Measurements from ENCODE around the gene ADAM15. TPM values are rescaled to one million over a fixed set of nuclear protein-coding genes. Genes with fewer than 3 reads are reported as not detected.

Gene ADAM15
- total and polyA plus RNA-seq, 7 donors, result 37.8 to 186 (median 54.9) TPM

DNA sequence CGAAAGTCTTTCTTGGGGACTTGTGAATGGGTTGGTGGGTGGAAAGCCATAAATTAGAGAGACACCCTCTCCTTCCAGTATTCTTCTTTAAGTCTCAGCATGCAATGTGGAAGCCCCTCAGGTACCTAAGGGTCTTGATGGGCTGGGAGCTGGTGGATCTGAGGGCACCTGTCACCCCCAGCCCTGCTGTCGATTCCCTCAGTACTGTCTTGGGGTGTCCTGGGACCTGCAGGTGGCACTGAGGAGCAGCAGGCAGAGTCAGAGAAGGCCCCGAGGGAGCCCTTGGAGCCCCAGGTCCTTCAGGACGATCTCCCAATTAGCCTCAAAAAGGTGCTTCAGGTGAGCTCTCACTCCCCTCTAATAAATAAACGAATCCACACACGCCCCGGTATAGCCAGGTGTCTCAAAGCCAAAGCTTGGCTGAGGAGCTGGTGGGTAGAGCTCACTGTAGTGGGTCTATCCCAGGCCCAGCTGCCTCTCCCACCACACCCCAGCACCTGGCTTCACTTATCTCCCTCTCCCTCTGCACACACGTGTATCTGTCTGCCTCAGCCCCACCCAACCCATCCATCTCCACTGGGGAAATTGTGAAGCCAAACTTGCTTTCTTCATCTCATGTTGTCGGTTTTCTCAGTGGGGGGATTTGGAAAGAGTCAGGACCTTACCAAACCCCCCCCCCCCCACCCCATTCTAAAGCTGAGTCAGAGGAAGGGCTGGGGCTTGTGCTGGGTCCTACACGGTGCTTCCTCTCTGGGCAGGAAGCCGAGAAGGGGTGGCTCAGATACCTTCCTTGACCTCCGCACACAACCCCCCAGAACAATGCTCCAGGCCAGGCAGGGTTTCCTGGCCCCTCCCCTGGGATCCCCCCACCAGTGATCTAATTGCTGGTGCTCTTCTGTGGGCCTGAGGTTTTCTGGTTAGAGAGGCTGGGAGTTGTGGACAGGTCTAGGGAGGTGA is 1.6 kb downstream of the ADAM15 start:
- H3K4me1 ChIP-seq, result peaks cover 0 to 33% (median 22%) of the 10 kb centered on the region in 4 donors
- H3K27ac ChIP-seq, result peak overlapping the region; percentile 92 to 96 (median 92)
- no peaks in the 10 kb centered on the region for H3K9me3 ChIP-seq
- WGBS, 2 donors, result 22 to 34% methylated on average over 12 of the region's 12 CpGs
- TF ChIP-seq EP300 (IDR thresholded peaks at IDR 0.05) (no peak), CTCF (IDR thresholded peaks at IDR 0.05) (peak in 3 of 4 experiments; percentile 17 to 37 (median 18))
- peaks cover 18 to 45% (median 27%) of the 10 kb centered on the region in 4 donors for H3K36me3 ChIP-seq
- H3K27me3 ChIP-seq, result no peaks in the 10 kb centered on the region
- no peak for DNase-seq
- peak overlapping the region; percentile 57 to 85 (median 68) for H3K4me3 ChIP-seq
- intact Hi-C loops (cut with DNase I), result loop anchor here (5.0 to 10.0 kb wide), 2 partner anchors 50 to 498 kb away; partner anchors contain the start of genes UBE2Q1 and ZBTB7B

- intact Hi-C loops (cut with DNase I), result loop anchor here (5.0 to 10.0 kb wide), 2 partner anchors 51 to 499 kb away; partner anchors contain the start of genes UBE2Q1 and ZBTB7B
- no peak overlapping the region for H3K4me3 ChIP-seq
- DNase-seq, result no peak
- TF ChIP-seq POLR2A (IDR thresholded peaks at IDR 0.05) (no peak), POLR2AphosphoS5 (IDR thresholded peaks at IDR 0.05) (no peak), EP300 (IDR thresholded peaks at IDR 0.05) (no peak), CTCF (IDR thresholded peaks at IDR 0.05) (no peak)
- peaks cover 19 to 54% (median 32%) of the 10 kb centered on the region in 4 donors for H3K36me3 ChIP-seq
- peaks cover 0 to 33% (median 22%) of the 10 kb centered on the region in 4 donors for H3K4me1 ChIP-seq
- no peak overlapping the region for H3K27ac ChIP-seq
- no peaks in the 10 kb centered on the region for H3K9me3 ChIP-seq
- no peaks in the 10 kb centered on the region for H3K27me3 ChIP-seq
- WGBS, 2 donors, result 91 to 92% methylated on average over 7 of the region's 7 CpGs
Observed at GRCh38 chr1:155053531-155054105, 2.5 kb downstream of the ADAM15 start.

DNA sequence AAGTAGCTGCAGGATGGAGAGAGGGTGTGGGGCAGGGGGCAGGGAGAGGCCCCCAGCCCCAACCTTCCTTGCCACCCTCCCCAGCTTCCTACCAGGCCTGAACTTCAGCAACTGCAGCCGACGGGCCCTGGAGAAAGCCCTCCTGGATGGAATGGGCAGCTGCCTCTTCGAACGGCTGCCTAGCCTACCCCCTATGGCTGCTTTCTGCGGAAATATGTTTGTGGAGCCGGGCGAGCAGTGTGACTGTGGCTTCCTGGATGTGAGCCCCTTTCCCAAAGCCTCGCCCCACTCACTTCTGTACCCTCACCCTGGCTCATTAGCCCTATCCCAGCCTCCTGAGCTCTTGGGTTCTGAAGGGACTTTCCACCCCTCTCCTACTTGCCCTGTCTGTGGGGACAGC is 6.0 kb downstream of the ADAM15 start:
- intact Hi-C loops (cut with DNase I), result loop anchor here (10.0 kb wide), 1 partner anchor 502 kb away; the partner anchor contains the start of gene UBE2Q1
- peaks cover 0 to 4% (median 0%) of the 10 kb centered on the region in 3 donors for H3K27me3 ChIP-seq
- H3K4me1 ChIP-seq, result peaks cover 3 to 21% (median 12%) of the 10 kb centered on the region in 4 donors
- H3K9me3 ChIP-seq, result no peaks in the 10 kb centered on the region
- no peak for TF ChIP-seq POLR2AphosphoS5 (IDR thresholded peaks at IDR 0.05)
- TF ChIP-seq EP300 (IDR thresholded peaks at IDR 0.05), result no peak
- no peak for TF ChIP-seq CTCF (IDR thresholded peaks at IDR 0.05)
- no peak for TF ChIP-seq POLR2A (IDR thresholded peaks at IDR 0.05)
- no peak overlapping the region for H3K27ac ChIP-seq
- H3K4me3 ChIP-seq, result no peak overlapping the region
- DNase-seq, result no peak
- WGBS, 2 donors, result 96 to 97% methylated on average over 8 of the region's 8 CpGs
- peaks cover 19 to 71% (median 38%) of the 10 kb centered on the region in 4 donors for H3K36me3 ChIP-seq

DNA sequence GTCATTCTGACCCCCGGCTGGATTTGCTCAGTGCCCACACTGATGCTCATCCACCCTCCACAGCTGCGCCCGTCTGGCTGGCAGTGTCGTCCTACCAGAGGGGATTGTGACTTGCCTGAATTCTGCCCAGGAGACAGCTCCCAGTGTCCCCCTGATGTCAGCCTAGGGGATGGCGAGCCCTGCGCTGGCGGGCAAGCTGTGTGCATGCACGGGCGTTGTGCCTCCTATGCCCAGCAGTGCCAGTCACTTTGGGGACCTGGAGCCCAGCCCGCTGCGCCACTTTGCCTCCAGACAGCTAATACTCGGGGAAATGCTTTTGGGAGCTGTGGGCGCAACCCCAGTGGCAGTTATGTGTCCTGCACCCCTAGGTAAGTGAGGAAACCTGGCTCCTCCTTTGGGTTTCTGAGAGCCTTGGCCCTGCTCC is 6.7 kb downstream of the ADAM15 start:
- intact Hi-C loops (cut with DNase I), result loop anchor here (10.0 kb wide), 1 partner anchor 503 kb away; the partner anchor contains the start of gene UBE2Q1
- no peak for TF ChIP-seq POLR2A (IDR thresholded peaks at IDR 0.05)
- no peak for TF ChIP-seq CTCF (IDR thresholded peaks at IDR 0.05)
- TF ChIP-seq EP300 (IDR thresholded peaks at IDR 0.05), result no peak
- no peak for TF ChIP-seq POLR2AphosphoS5 (IDR thresholded peaks at IDR 0.05)
- H3K9me3 ChIP-seq, result no peaks in the 10 kb centered on the region
- no peak overlapping the region for H3K4me3 ChIP-seq
- DNase-seq, result no peak
- H3K27ac ChIP-seq, result no peak overlapping the region
- peaks cover 3 to 21% (median 16%) of the 10 kb centered on the region in 4 donors for H3K4me1 ChIP-seq
- WGBS, 2 donors, result 93 to 96% methylated on average over 13 of the region's 13 CpGs
- peaks cover 19 to 71% (median 38%) of the 10 kb centered on the region in 4 donors for H3K36me3 ChIP-seq
- peaks cover 0 to 7% (median 0%) of the 10 kb centered on the region in 3 donors for H3K27me3 ChIP-seq
